ENCODE measurements around the gene PRDX3.

DNA sequence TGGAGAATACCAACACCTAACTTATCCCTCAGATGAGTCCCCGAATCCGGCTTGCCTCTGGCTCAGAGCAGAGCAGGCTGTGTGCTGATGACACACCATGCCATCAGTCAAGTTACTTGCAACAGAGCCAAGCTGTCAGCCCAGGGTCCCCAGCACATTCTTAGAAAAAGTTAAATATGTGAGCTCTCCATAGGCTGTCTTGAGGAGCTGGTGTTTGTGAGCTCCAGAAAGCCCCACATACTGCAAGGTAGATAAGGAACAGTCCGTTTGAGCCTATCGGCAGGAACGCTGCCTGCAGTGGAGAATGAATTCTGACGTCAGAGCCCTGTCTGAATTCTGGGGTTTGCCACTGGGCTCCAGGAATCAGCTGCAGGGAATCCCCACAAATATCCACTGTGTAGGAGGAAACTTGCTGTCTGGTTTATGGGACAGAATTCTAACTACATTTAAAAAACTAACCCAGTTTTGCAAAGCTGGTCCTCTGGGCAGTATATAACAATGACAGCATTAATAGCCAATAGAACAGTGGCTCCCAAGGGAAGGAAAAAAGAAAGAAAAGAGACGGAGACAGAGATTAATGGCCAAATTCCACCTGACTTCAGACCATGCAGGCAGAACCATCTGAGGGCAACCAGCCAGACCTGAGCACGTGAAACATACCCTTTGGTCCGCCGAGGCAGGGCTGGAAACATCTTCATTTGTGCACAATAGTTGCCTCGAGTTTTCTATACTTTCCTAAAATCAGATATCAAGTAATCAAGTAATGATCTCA lies 16.7 kb downstream of the PRDX3 start:
- TF ChIP-seq CTCF (IDR thresholded peaks at IDR 0.05; ENCODE audit: low read length) (no peak), EZH2phosphoT487 (IDR thresholded peaks at IDR 0.05; ENCODE audit: low read length) (no peak)

Measured in MM.1S (cell line).